Vagina (tissue), 2 donors: Measurements from ENCODE around the gene MPRIP.

Source experiments
- POLR2A ChIP-seq, 2 donors: fragments of 450-650 bp; IDR thresholded peaks; one replicate each; pipeline ENCODE4 v1.6.1; 2017; ENCODE audit warnings: antibody characterized with exemption in 2 of 2, mild to moderate bottlenecking in 2 of 2, moderate library complexity in 2 of 2
- POLR2AphosphoS5 ChIP-seq, 2 donors: sonication (generic); formaldehyde crosslinking; IDR thresholded peaks; one replicate each; pipeline ENCODE4 v1.9.0; 2017; ENCODE audit warnings: antibody characterized with exemption in 2 of 2, mild to moderate bottlenecking in 2 of 2, low read depth in 1 of 2; ENCODE audit not compliant: insufficient read depth in 1 of 2
- TF ChIP-seq, protein P1 (sequence below), 3 experiments: fragments of 450-650 bp in 2 of 3; fragments of 200-600 bp in 1 of 3; sonication (generic) in 1 of 3; IDR thresholded peaks; one replicate each; pipeline ENCODE4 v1.5.1; 2017 to 2019; ENCODE audit warnings: antibody characterized with exemption in 3 of 3, mild to moderate bottlenecking in 2 of 3, moderate library complexity in 2 of 3

DNA sequence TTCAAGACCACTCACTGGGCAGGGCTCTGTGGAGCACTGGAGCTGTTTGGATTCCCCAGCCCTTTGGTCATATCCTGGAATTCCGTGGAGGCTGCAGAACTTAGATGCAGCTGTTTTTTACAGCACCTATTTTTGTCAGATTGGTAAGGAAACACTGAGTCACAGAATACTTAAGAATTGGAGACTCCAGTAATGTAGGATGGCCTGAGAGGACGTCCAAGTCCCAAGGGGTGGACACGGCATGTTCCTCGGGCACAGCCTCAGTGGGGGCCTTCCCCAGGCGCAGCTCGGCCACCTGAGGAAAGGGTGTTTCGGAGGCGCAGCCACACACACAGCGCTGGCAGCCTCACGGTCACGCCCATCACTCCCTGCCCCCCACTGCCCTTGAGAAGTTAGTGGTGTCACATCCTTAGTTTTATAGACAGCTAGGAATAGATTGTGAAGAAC lies 149.1 kb downstream of the MPRIP start:
- TF ChIP-seq, protein P1, sequence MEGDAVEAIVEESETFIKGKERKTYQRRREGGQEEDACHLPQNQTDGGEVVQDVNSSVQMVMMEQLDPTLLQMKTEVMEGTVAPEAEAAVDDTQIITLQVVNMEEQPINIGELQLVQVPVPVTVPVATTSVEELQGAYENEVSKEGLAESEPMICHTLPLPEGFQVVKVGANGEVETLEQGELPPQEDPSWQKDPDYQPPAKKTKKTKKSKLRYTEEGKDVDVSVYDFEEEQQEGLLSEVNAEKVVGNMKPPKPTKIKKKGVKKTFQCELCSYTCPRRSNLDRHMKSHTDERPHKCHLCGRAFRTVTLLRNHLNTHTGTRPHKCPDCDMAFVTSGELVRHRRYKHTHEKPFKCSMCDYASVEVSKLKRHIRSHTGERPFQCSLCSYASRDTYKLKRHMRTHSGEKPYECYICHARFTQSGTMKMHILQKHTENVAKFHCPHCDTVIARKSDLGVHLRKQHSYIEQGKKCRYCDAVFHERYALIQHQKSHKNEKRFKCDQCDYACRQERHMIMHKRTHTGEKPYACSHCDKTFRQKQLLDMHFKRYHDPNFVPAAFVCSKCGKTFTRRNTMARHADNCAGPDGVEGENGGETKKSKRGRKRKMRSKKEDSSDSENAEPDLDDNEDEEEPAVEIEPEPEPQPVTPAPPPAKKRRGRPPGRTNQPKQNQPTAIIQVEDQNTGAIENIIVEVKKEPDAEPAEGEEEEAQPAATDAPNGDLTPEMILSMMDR (IDR thresholded peaks at IDR 0.05) = no peak
- TF ChIP-seq POLR2A (IDR thresholded peaks at IDR 0.05) = no peak
- peak; percentile 54 to 91 for TF ChIP-seq POLR2AphosphoS5 (IDR thresholded peaks at IDR 0.05; ENCODE audit: insufficient read depth in 1 of 2, low read depth in 1 of 2)
